Measurements from ENCODE around the gene JADE3.
"Not testable (repeated sequence)": the region's sequence is repeated elsewhere in the genome, so short reads cannot be mapped to it uniquely, and the experiment has no call there.

The JADE3 gene

DNA sequence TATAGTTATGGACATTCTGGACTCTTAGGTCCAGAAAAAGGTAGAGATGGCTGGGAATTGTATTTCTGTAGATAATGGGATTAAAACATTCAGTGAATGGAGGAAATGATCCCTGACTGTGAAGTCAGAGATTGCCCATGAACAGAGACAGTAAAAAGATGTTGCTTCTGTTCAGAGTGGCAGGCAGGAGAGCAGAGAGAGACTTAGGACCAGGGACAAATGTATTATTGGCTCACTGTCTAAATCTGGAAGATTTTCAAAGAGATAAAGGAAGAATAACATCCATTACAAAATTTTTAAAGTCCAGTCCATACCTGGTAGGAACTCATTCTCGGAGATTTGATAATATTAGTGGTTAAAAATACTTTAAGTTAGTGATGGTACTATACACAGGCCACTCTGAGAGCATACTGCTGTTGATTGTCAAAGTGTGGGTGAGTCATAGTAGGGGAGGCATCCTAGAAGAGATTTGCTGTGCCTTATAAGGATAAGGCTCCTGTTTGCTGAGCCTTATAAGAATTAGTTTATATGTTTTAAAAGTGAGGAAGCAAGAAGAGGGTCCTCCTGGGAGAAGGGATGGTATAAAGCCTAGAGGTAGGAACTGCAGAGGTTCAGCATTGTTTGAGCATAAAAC lies 53.0 kb downstream of the JADE3 start:
- H3K27ac ChIP-seq (ENCODE audit: low read length): no peak overlapping the region
- H3K36me3 ChIP-seq (ENCODE audit: control insufficient read depth, low read depth, low read length): no peaks in the 10 kb centered on the region
- no peaks in the 10 kb centered on the region for H3K27me3 ChIP-seq (ENCODE audit: control insufficient read depth, insufficient read depth, low read length)
- H3K4me3 ChIP-seq (ENCODE audit: low read length): no peak overlapping the region
- H3K9me3 ChIP-seq (ENCODE audit: control insufficient read depth, low read depth, low read length): peaks cover 4% of the 10 kb centered on the region
- peaks cover 6% of the 10 kb centered on the region for H3K4me1 ChIP-seq (ENCODE audit: control insufficient read depth, low read depth, low read length)
- H3K9ac ChIP-seq (ENCODE audit: low read length): no peak overlapping the region

DNA sequence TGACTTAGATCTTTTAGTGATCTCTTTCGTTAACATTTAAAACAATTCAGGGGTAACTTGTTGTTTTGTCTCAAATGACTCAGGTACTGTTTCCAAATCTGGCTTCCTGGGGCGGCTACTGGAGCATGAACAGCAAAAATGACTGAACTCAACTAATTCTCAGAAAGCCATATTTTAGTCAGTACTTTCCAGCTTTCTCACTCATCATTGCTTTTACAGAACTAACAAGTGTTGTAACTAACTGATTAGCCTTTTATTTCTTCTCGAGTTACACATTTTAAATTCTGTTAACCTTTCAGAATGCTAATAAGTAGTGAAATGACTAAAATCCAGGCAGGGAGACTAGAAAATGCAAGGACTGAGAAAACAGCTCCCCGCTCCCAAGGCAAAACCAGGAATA lies 55.3 kb downstream of the JADE3 start:
- Histone ChIP-seq H3K9me3 (ENCODE audit: control insufficient read depth, low read depth, low read length) (no peaks in the 10 kb centered on the region), H3K27me3 (ENCODE audit: control insufficient read depth, insufficient read depth, low read length) (no peaks in the 10 kb centered on the region), H3K4me3 (ENCODE audit: low read length) (no peak overlapping the region), H3K27ac (ENCODE audit: low read length) (no peak overlapping the region), H3K36me3 (ENCODE audit: control insufficient read depth, low read depth, low read length) (no peaks in the 10 kb centered on the region), H3K9ac (ENCODE audit: low read length) (no peak overlapping the region), H3K4me1 (ENCODE audit: control insufficient read depth, low read depth, low read length) (no peaks in the 10 kb centered on the region)

DNA sequence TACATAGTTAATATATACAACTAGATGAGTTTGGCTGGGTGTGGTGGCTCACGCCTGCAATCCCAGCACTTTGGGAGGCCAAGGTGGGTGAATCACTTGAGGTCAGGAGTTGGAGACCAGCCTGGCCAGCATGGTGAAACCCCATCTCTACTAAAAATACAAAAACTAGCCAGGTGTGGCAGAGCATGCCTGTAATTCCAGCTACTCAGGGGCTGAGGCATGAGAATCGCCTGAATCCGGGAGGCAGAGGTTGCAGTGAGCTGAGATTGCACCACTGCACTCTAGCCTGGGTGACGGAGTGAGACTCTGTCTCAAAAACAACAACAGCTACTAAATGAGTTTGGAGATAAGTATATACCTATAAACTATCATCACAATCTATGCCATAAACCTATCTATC lies 64.8 kb downstream of the JADE3 start:
- not testable (repeated sequence) for H3K27me3 ChIP-seq (ENCODE audit: control insufficient read depth, insufficient read depth, low read length); H3K4me1 ChIP-seq (ENCODE audit: control insufficient read depth, low read depth, low read length); H3K9me3 ChIP-seq (ENCODE audit: control insufficient read depth, low read depth, low read length); H3K27ac ChIP-seq (ENCODE audit: low read length); H3K36me3 ChIP-seq (ENCODE audit: control insufficient read depth, low read depth, low read length); H3K9ac ChIP-seq (ENCODE audit: low read length); H3K4me3 ChIP-seq (ENCODE audit: low read length)

DNA sequence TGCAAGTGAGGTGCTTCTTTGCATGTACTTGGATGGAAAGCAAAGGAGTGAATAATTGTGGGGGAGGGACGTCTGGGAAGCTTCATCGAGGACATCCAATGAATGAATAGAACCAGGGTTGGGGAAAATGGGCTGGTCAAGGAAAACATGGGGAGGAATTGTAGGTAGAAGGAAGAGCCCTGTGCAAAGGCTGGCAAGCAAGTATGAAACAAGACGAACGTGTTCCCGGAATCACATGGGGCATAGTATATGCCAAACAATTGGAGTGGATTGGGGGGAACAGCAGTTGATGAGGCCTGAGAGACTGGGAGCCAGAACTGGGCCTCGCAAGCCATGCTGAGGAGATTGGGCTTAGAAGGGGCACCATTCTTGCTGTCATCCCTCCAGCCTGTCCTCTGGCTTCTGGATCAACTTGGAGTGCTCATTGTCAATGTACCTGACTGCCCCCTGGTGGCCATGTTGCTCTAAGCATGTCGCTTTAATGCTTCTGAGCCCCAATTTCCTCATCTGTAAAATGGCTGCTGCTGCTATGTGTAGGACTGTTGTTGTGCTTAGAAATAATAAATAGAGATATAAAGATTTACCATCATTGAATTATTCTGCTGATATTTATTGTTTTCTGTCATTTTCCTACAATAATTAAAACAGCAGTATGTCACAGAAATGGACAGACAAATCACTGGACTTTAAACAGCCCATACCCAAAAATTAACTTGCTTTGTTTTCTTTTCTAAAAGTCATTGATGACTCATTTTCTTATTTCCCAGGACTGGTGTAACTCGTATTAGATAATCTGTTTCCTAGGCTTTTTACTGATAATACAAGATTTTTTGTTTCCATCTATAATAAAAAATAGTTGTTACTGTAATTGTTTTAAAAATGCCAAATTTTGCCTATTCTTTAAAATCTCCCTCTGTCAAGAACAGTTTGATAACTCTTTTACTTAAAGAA lies 66.4 kb downstream of the JADE3 start:
- no peaks in the 10 kb centered on the region for H3K4me1 ChIP-seq (ENCODE audit: control insufficient read depth, low read depth, low read length)
- H3K36me3 ChIP-seq (ENCODE audit: control insufficient read depth, low read depth, low read length): no peaks in the 10 kb centered on the region
- H3K27me3 ChIP-seq (ENCODE audit: control insufficient read depth, insufficient read depth, low read length): no peaks in the 10 kb centered on the region
- H3K9me3 ChIP-seq (ENCODE audit: control insufficient read depth, low read depth, low read length): no peaks in the 10 kb centered on the region
- H3K4me3 ChIP-seq (ENCODE audit: low read length): no peak overlapping the region
- no peak overlapping the region for H3K9ac ChIP-seq (ENCODE audit: low read length)
- H3K27ac ChIP-seq (ENCODE audit: low read length): no peak overlapping the region

DNA sequence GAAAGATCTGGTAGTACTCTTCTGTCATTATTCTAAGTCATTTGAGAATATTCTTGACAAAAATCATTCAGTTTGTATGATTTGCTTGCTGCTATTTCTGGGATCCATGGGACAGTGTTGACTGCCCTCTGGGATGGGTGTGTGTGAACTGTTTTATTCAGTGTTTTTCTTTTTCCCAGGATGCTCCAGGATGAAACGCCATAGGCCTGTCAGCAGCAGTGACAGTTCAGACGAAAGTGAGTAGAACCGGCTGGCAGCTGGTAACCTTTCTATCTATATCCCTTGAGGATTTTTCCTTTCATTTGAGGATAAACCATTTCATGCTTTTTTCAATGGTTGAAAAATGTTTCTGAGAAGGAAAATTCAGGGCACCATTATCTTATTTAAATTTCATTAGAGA lies 72.5 kb downstream of the JADE3 start:
- Histone ChIP-seq H3K4me3 (ENCODE audit: low read length) (no peak overlapping the region), H3K4me1 (ENCODE audit: control insufficient read depth, low read depth, low read length) (no peaks in the 10 kb centered on the region), H3K36me3 (ENCODE audit: control insufficient read depth, low read depth, low read length) (peaks cover 5% of the 10 kb centered on the region), H3K9me3 (ENCODE audit: control insufficient read depth, low read depth, low read length) (peaks cover 15% of the 10 kb centered on the region), H3K27me3 (ENCODE audit: control insufficient read depth, insufficient read depth, low read length) (no peaks in the 10 kb centered on the region), H3K9ac (ENCODE audit: low read length) (no peak overlapping the region), H3K27ac (ENCODE audit: low read length) (no peak overlapping the region)

DNA sequence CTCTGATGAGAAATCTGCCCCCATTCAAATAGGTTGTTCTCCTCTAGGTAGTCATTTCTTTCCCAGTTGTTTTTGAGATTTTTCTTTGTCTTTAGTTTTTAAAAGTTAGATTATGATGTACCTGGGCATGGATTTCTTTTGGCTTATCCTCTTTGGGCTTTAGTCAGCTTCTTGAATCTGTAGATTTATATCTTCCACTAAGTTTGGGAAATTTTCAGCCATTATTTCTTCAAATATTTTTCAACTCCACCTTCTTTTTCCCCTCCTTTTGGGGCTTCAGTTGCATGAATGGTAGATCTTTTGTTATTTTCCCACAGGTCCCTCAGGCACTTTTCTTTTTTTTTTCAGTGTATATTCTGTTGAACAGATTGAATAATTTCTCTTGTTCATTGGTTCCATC lies 77.3 kb downstream of the JADE3 start:
- Histone ChIP-seq H3K9me3 (ENCODE audit: control insufficient read depth, low read depth, low read length) (peaks cover 22% of the 10 kb centered on the region), H3K27ac (ENCODE audit: low read length) (no peak overlapping the region), H3K27me3 (ENCODE audit: control insufficient read depth, insufficient read depth, low read length) (no peaks in the 10 kb centered on the region), H3K4me3 (ENCODE audit: low read length) (no peak overlapping the region), H3K4me1 (ENCODE audit: control insufficient read depth, low read depth, low read length) (peaks cover 12% of the 10 kb centered on the region), H3K9ac (ENCODE audit: low read length) (no peak overlapping the region), H3K36me3 (ENCODE audit: control insufficient read depth, low read depth, low read length) (peaks cover 5% of the 10 kb centered on the region)

DNA sequence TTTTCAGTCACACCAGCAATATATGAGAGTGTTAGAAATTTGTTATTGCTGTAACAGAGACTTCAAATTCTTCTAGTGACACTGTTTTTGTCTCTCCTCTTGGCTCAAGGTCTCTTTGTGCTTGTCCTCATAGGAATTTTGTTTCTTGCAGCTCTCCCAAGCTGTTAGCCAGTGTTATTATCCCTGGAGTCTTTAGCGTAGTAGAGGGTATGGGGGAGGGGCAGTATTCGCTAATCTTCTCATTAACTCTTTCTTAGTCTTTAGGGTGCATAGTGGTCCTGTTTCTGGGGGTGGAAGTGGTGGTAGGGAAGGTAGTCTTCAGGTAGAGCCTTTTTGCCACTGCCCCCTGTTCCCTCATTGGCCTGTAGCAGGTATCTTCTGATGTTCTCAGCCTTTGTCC lies 79.4 kb downstream of the JADE3 start:
- no peak overlapping the region for H3K27ac ChIP-seq (ENCODE audit: low read length)
- H3K9ac ChIP-seq (ENCODE audit: low read length): no peak overlapping the region

DNA sequence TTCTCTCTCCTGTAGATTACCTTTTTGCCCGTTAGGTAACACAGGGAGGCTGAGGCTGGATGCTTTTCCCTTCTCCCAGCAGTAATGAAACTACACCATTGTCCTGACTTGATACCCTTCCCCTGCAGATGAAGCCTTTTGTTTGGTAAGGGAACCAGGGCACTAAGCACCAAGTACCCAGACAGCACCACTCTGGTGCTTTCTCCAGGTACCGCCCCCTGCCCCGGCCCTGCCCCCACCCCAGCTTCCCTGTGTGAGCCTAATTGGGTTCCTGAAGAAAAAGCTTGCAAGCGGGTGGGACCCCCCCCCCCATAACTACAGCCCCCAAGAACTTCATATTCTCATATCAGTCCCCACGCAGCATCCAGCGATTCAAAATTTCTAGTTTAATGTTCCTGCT lies 79.8 kb downstream of the JADE3 start:
- H3K4me3 ChIP-seq (ENCODE audit: low read length): peak overlapping the region; percentile 8

More for the DNA sequence above, 79.4 kb downstream of the JADE3 start:
- no peaks in the 10 kb centered on the region for H3K36me3 ChIP-seq (ENCODE audit: control insufficient read depth, low read depth, low read length)
- peak overlapping the region; percentile 8 for H3K4me3 ChIP-seq (ENCODE audit: low read length)
- H3K9me3 ChIP-seq (ENCODE audit: control insufficient read depth, low read depth, low read length): peaks cover 22% of the 10 kb centered on the region
- peaks cover 12% of the 10 kb centered on the region for H3K4me1 ChIP-seq (ENCODE audit: control insufficient read depth, low read depth, low read length)
- H3K27me3 ChIP-seq (ENCODE audit: control insufficient read depth, insufficient read depth, low read length): no peaks in the 10 kb centered on the region

DNA sequence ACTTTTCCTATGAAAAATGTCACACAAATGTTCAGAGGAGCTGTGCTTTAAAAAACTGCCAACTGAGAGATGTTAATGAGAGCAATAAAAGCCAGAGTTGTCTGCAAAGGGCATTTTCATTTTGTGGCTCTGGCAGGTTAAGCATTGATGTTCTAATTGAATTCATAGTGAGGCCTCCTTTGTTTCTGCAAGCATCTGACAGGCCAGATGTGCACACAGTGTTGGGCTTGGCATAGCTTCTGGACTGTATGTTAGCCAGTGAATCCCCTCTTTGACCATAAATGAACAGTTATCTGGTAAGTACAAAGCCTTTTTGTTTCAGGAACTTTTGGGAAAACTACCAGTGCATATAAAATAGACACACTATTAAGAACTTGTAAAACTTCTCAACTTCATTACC lies 81.9 kb downstream of the JADE3 start:
- Histone ChIP-seq H3K27ac (ENCODE audit: low read length) (no peak overlapping the region), H3K27me3 (ENCODE audit: control insufficient read depth, insufficient read depth, low read length) (no peaks in the 10 kb centered on the region), H3K4me1 (ENCODE audit: control insufficient read depth, low read depth, low read length) (peaks cover 12% of the 10 kb centered on the region), H3K36me3 (ENCODE audit: control insufficient read depth, low read depth, low read length) (no peaks in the 10 kb centered on the region), H3K9ac (ENCODE audit: low read length) (no peak overlapping the region), H3K9me3 (ENCODE audit: control insufficient read depth, low read depth, low read length) (peaks cover 22% of the 10 kb centered on the region), H3K4me3 (ENCODE audit: low read length) (no peak overlapping the region)

More for the DNA sequence above, 79.8 kb downstream of the JADE3 start:
- peaks cover 12% of the 10 kb centered on the region for H3K4me1 ChIP-seq (ENCODE audit: control insufficient read depth, low read depth, low read length)
- H3K27me3 ChIP-seq (ENCODE audit: control insufficient read depth, insufficient read depth, low read length): no peaks in the 10 kb centered on the region
- no peaks in the 10 kb centered on the region for H3K36me3 ChIP-seq (ENCODE audit: control insufficient read depth, low read depth, low read length)
- peaks cover 22% of the 10 kb centered on the region for H3K9me3 ChIP-seq (ENCODE audit: control insufficient read depth, low read depth, low read length)
- H3K9ac ChIP-seq (ENCODE audit: low read length): no peak overlapping the region
- no peak overlapping the region for H3K27ac ChIP-seq (ENCODE audit: low read length)

DNA sequence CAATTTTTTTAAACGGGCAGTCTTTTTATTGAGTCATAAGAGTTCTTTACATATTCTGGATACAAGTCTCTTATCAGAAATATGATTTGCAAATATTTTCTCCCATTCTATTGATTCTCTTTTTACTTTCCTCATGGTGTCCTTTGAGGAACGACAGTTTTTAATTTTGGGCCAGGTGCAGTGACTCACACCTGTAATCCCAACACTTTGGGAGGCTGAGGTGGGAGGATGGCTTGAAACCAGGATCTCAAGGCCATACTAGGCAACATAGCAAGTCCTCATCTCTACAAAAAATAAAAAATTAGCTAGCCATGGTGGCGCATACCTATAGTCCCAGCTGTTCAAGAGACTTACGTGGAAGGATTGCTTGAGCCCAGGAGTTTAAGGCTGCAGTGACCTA lies 99.9 kb downstream of the JADE3 start:
- Histone ChIP-seq H3K4me3 (ENCODE audit: low read length) (no peak overlapping the region), H3K9me3 (ENCODE audit: control insufficient read depth, low read depth, low read length) (peaks cover 26% of the 10 kb centered on the region), H3K4me1 (ENCODE audit: control insufficient read depth, low read depth, low read length) (no peaks in the 10 kb centered on the region), H3K9ac (ENCODE audit: low read length) (no peak overlapping the region), H3K27ac (ENCODE audit: low read length) (no peak overlapping the region), H3K27me3 (ENCODE audit: control insufficient read depth, insufficient read depth, low read length) (no peaks in the 10 kb centered on the region), H3K36me3 (ENCODE audit: control insufficient read depth, low read depth, low read length) (no peaks in the 10 kb centered on the region)

DNA sequence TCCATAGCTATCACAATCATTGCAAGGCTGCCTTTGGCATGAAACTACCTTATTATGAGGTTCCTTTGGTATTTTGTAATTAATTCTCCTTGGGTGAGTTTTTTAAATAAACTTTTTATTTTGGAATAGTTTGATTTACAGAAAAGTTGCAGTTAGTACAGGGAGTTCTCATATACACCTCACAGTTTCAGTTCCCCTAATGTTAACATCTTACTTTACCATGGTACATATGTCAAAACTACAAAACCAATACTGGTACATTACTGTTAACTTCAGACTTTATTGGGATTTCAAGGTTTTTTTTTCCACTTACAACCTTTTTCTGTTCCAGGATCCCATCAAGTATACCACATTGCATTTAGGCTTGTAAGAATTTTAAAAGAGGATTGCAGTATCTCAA lies 114.0 kb downstream of the JADE3 start:
- H3K4me3 ChIP-seq (ENCODE audit: low read length): no peak overlapping the region
- H3K27ac ChIP-seq (ENCODE audit: low read length): no peak overlapping the region
- H3K9me3 ChIP-seq (ENCODE audit: control insufficient read depth, low read depth, low read length): peaks cover 8% of the 10 kb centered on the region
- no peak overlapping the region for H3K9ac ChIP-seq (ENCODE audit: low read length)
- no peaks in the 10 kb centered on the region for H3K27me3 ChIP-seq (ENCODE audit: control insufficient read depth, insufficient read depth, low read length)
- no peaks in the 10 kb centered on the region for H3K4me1 ChIP-seq (ENCODE audit: control insufficient read depth, low read depth, low read length)
- H3K36me3 ChIP-seq (ENCODE audit: control insufficient read depth, low read depth, low read length): peaks cover 5% of the 10 kb centered on the region

DNA sequence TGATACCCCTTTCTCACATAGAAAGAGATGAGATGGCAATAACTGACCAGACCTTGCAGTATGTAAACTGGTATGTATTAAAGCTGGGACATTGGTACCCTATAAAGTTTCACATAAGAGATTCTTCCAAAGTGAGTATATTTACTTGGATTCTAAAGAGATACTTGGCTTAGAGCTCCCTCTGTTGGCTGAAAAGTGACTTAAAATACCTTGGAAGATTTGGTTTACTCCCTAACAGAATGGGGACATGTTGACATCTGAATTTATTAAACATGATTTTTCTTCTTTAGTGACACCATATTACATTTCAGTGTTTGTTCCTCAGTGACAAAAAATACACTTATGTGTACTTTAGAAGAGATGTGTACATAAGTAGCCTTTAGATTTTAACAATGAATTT lies 118.1 kb downstream of the JADE3 start:
- H3K9me3 ChIP-seq (ENCODE audit: control insufficient read depth, low read depth, low read length): peaks cover 8% of the 10 kb centered on the region
- no peak overlapping the region for H3K9ac ChIP-seq (ENCODE audit: low read length)
- no peak overlapping the region for H3K4me3 ChIP-seq (ENCODE audit: low read length)
- no peak overlapping the region for H3K27ac ChIP-seq (ENCODE audit: low read length)
- peaks cover 5% of the 10 kb centered on the region for H3K36me3 ChIP-seq (ENCODE audit: control insufficient read depth, low read depth, low read length)
- no peaks in the 10 kb centered on the region for H3K4me1 ChIP-seq (ENCODE audit: control insufficient read depth, low read depth, low read length)
- H3K27me3 ChIP-seq (ENCODE audit: control insufficient read depth, insufficient read depth, low read length): no peaks in the 10 kb centered on the region
